HepG2 (cell line): Measurements from ENCODE around the gene BCAN. TPM values are rescaled to one million over a fixed set of nuclear protein-coding genes. Genes with fewer than 3 reads are reported as not detected.
A peak's percentile ranks its signal among the peaks of the same experiment; 100 is the strongest.

Experiments used
- ATAC-seq: fragments of 200-7000 bp; cut with Tn5 transposase; 3 replicates; pipeline ENCODE4 v1.9.1; 2020; ENCODE audit warnings: mild to moderate bottlenecking, moderate library complexity
- BruUV-seq: library from RNA; stranded (reverse); fragments of 400-500 nt; replicated peaks from 2 replicates; lab custom pipeline; 2021; lab: Mats Ljungman, UMichigan
- CTCF ChIA-PET: fragments of 300-600 bp; formaldehyde crosslinking; extraction: SDS; loops from one replicate; lab custom pipeline; 2021; ENCODE audit warnings: low total read pairs, inconsistent platforms, low intra/inter-chr PET ratio; lab: Yijun Ruan, JAX
- POLR2A ChIA-PET: fragments of 350-600 bp; sonication (Branson Sonifier 250); formaldehyde crosslinking; loops from one replicate; lab custom pipeline; 2020; ENCODE audit warnings: antibody characterized with exemption, inconsistent platforms; lab: Yijun Ruan, JAX
- DNase-seq: peaks from one replicate; pipeline ENCODE4 v3.0.0-alpha.2; 2015; ENCODE audit warnings: low spot score
- FAIRE-seq: peaks from 3 replicates; lab custom pipeline; 2011; peaks lifted over from hg19 to GRCh38; lab: Jason Lieb, UNC
- H2AFZ ChIP-seq: one replicate; pipeline ENCODE4 v1.6.1; 2011; ENCODE audit warnings: low read length, inconsistent platforms
- H3K27ac ChIP-seq: fragments of 300-600 bp; 3 replicates; pipeline ENCODE4 v1.8.0; 2011; ENCODE audit warnings: mixed run types, mild to moderate bottlenecking, mixed read lengths, low read length, inconsistent platforms; ENCODE audit not compliant: insufficient read depth; ENCODE audit errors: extremely low read length
- H3K27me3 ChIP-seq, 2 experiments: fragments of 200-600 bp in 1 of 2; 2 replicates in 1 of 2; 3 replicates in 1 of 2; pipeline versions ENCODE4 v1.6.0 to v1.8.0; 2011; ENCODE audit warnings: low read length in 2 of 2, mild to moderate bottlenecking in 2 of 2, moderate library complexity in 2 of 2, inconsistent platforms in 1 of 2; ENCODE audit not compliant: insufficient read depth in 2 of 2, control insufficient read depth in 1 of 2
- H3K36me3 ChIP-seq, 2 experiments: fragments of 200-600 bp in 1 of 2; replicated peaks in 1 of 2; 2 replicates in 1 of 2; 3 replicates in 1 of 2; pipeline versions ENCODE4 v1.5.1 to v1.8.0; 2011; ENCODE audit warnings: low read length in 2 of 2, inconsistent platforms in 1 of 2; ENCODE audit not compliant: insufficient read depth in 2 of 2, control insufficient read depth in 1 of 2
- H3K4me1 ChIP-seq: 2 replicates; pipeline ENCODE4 v1.5.1; 2012; ENCODE audit warnings: low read length, inconsistent platforms; ENCODE audit not compliant: insufficient read depth
- H3K4me2 ChIP-seq: 2 replicates; pipeline ENCODE4 v1.6.0; 2011; ENCODE audit warnings: low read depth, low read length, inconsistent platforms
- H3K4me3 ChIP-seq, 3 experiments: fragments of 200-600 bp in 1 of 3; sonication (generic), shearing (Covaris generic) in 1 of 3; replicated peaks in 1 of 3; 2 replicates each; pipeline ENCODE4 v1.5.1; 2011 to 2016; ENCODE audit warnings: low read length in 3 of 3, inconsistent platforms in 2 of 3, low read depth in 2 of 3, mild to moderate bottlenecking in 2 of 3, control low read depth in 1 of 3, mixed read lengths in 1 of 3; ENCODE audit not compliant: insufficient read depth in 1 of 3
- H3K79me2 ChIP-seq: one replicate; pipeline ENCODE4 v1.6.1; 2011; ENCODE audit warnings: low read length, inconsistent platforms; ENCODE audit not compliant: insufficient read depth
- H3K9ac ChIP-seq: 2 replicates; pipeline ENCODE4 v1.6.0; 2011; ENCODE audit warnings: mild to moderate bottlenecking, low read depth, low read length, inconsistent platforms; ENCODE audit not compliant: insufficient read depth
- H3K9me3 ChIP-seq: 2 replicates; pipeline ENCODE4 v1.5.1; 2012; ENCODE audit warnings: mild to moderate bottlenecking, low read length
- H4K20me1 ChIP-seq: 2 replicates; pipeline ENCODE4 v1.6.0; 2011; ENCODE audit warnings: inconsistent platforms, mild to moderate bottlenecking, low read length, moderate library complexity; ENCODE audit not compliant: insufficient read depth
- AGO1 ChIP-seq: fragments of 200-400 bp; formaldehyde crosslinking; IDR thresholded peaks from 2 replicates; pipeline ENCODE4 v1.6.1; 2017; ENCODE audit warnings: mild to moderate bottlenecking, low read depth, low read length, moderate library complexity; ENCODE audit not compliant: poor library complexity, severe bottlenecking
- AGO2 ChIP-seq: fragments of 200-400 bp; formaldehyde crosslinking; optimal IDR thresholded peaks from 2 replicates; pipeline ENCODE3; 2017; ENCODE audit warnings: mild to moderate bottlenecking, low read depth, low read length, moderate library complexity
- AKAP8 ChIP-seq: sonication (generic); formaldehyde crosslinking; IDR thresholded peaks from 2 replicates; pipeline ENCODE4 v1.5.1; 2020; ENCODE audit warnings: mild to moderate bottlenecking, missing genetic modification reagents
- CERS6 ChIP-seq: sonication (generic); formaldehyde crosslinking; IDR thresholded peaks from 2 replicates; pipeline ENCODE4 v1.5.0; 2020; ENCODE audit warnings: missing genetic modification reagents
- CREB1 ChIP-seq, 2 experiments: fragments of 450-650 bp in 1 of 2; IDR thresholded peaks; 2 replicates each; pipeline ENCODE4 v1.6.1; 2016 to 2017; ENCODE audit warnings: control low read depth in 1 of 2, mild to moderate bottlenecking in 1 of 2, missing compliant biosample characterization in 1 of 2, missing genetic modification characterization in 1 of 2
- MIER2 ChIP-seq: IDR thresholded peaks from 2 replicates; pipeline ENCODE4 v1.6.1; 2016; ENCODE audit warnings: missing biosample characterization, missing genetic modification reagents
- POLR2G ChIP-seq: fragments of 200-400 bp; formaldehyde crosslinking; IDR thresholded peaks from 2 replicates; pipeline ENCODE4 v1.6.1; 2018; ENCODE audit warnings: mild to moderate bottlenecking, low read depth, low read length, moderate library complexity
- RBFOX2 ChIP-seq: fragments of 200-400 bp; formaldehyde crosslinking; IDR thresholded peaks from 2 replicates; pipeline ENCODE4 v1.6.1; 2017; ENCODE audit warnings: low read depth, mild to moderate bottlenecking, low read length
- REST ChIP-seq, 2 experiments: IDR thresholded peaks; 2 replicates each; pipeline ENCODE4 v1.6.1; 2011 to 2012; ENCODE audit warnings: low read length in 2 of 2, borderline replicate concordance in 1 of 2, low read depth in 1 of 2, mild to moderate bottlenecking in 1 of 2, moderate library complexity in 1 of 2
- SAP130 ChIP-seq: IDR thresholded peaks from 2 replicates; pipeline ENCODE4 v1.6.1; 2016; ENCODE audit warnings: low read depth
- U2AF2 ChIP-seq: fragments of 200-400 bp; formaldehyde crosslinking; IDR thresholded peaks from 2 replicates; pipeline ENCODE4 v1.6.1; 2017; ENCODE audit warnings: low read depth, mild to moderate bottlenecking, low read length
- ZNF672 ChIP-seq: sonication (generic); formaldehyde crosslinking; IDR thresholded peaks from 2 replicates; pipeline ENCODE4 v1.8.1; 2022; ENCODE audit warnings: missing genetic modification reagents
- ZSCAN29 ChIP-seq: sonication (generic); formaldehyde crosslinking; conservative IDR thresholded peaks from 2 replicates; pipeline ENCODE4 v1.4.0; 2020; ENCODE audit warnings: mild to moderate bottlenecking, missing genetic modification reagents
- WGBS: methylation state at CpG from one replicate; pipeline ENCODE4 v1.1.6; 2017; ENCODE audit warnings: low lambda C conversion rate; 5-methylcytosine and 5-hydroxymethylcytosine counted together
- in situ Hi-C: cut with HindIII; loops from 2 replicates; pipeline ENCODE4 v1.10.0; 2017; ENCODE audit warnings: low pct_unique_long_range_greater_than_20kb; ENCODE audit not compliant: extremely low pct_ligation_motif_present
- intact Hi-C: fragments of 100-400 bp; cut with micrococcal nuclease; formaldehyde crosslinking; loops from one replicate; pipeline ENCODE4 v1.10.0; 2022; ENCODE audit not compliant: unreplicated experiment
- polyA plus RNA-seq, 8 experiments: library from polyadenylated mRNA; depleted of rRNA in 3 of 8; stranded (reverse) in 7 of 8; unstranded in 1 of 8; fragments of >200 nt; fragmentation: Illumina TruSeq in 4 of 8; extraction: Trizol in 4 of 8; gene quantifications; 2 replicates each; pipeline versions ENCODE4 v1.2.1 to v1.2.3, GENCODE V29; 2011 to 2016; ENCODE audit warnings: low read depth in 4 of 8, missing spikeins in 1 of 8, mixed read lengths in 1 of 8; ENCODE audit not compliant: insufficient read depth in 1 of 8
- total RNA-seq, 5 experiments: library from RNA; depleted of rRNA; stranded (reverse); fragments of >200 nt; fragmentation: Illumina TruSeq; extraction: Trizol; gene quantifications; 2 replicates each; pipeline ENCODE4 v1.2.3, GENCODE V29; 2016; ENCODE audit warnings: low read depth in 1 of 5

BCAN gene
- total and polyA plus RNA-seq, 2 of the 13 experiments (the other 11 are each of a cell fraction or from before 2014, with no cell fraction given), result not detected

GRCh38 chr1:156652131-156652991 is 10.4 kb downstream of the BCAN start:
- Histone ChIP-seq H3K4me3 (no peak overlapping the region), H4K20me1 (peaks cover 85% of the 10 kb centered on the region), H3K27me3 (no peaks in the 10 kb centered on the region), H3K79me2 (no peaks in the 10 kb centered on the region), H2AFZ (no peak overlapping the region), H3K4me2 (no peak overlapping the region), H3K4me1 (peaks cover 20% of the 10 kb centered on the region), H3K9ac (no peak overlapping the region), H3K9me3 (no peaks in the 10 kb centered on the region), H3K36me3 (0 out of 5 replicates have a peak, but pooled peaks cover 0 to 1% of the 10 kb centered on the region in 2 experiments), H3K27ac (no peak overlapping the region)
- 92% methylated on average over 12 of the region's 16 CpGs for WGBS
- CTCF ChIA-PET, result no interaction called here
- no peak for ATAC-seq
- DNase-seq, result no peak
- FAIRE-seq, result no peak
- intact Hi-C loops (no loop called here), in situ Hi-C loops (no loop called here)
- BruUV-seq, result no TSS peak
- POLR2A ChIA-PET, result interaction anchor here (0.8 kb wide), 2 partner anchors 34 to 76 kb away, joined by 3 to 4 read pairs; partner anchors contain the start of gene METTL25B
- TF ChIP-seq AKAP8 (0 out of 2 replicates have a peak, but pooled peaks have one; percentile 40), MIER2 (peak; percentile 92), REST (IDR thresholded peaks at IDR 0.05; ENCODE audit: borderline replicate concordance in 1 of 2, low read depth in 1 of 2, low read length in 2 of 2) (peak in 1 of 2 experiments; percentile 94; a peak in 2 of 4 replicates), POLR2G (peak; percentile 30; the same call in 1 of the 2 replicates), CERS6 (no peak), CREB1 (IDR thresholded peaks at IDR 0.05) (no peak), CREB1 (CRISPR knock-in tag; IDR thresholded peaks at IDR 0.05) (no peak), RBFOX2 (peak; percentile 61), SAP130 (CRISPR knock-in tag) (peak; percentile 12; the same call in 1 of the 2 replicates), AGO1 (peak; percentile 36), ZSCAN29 (CRISPR knock-in tag) (no peak), ZNF672 (CRISPR knock-in tag) (no peak), AGO2 (peak; percentile 80), U2AF2 (no peak)
